Activated naive CD8-positive, alpha-beta T cell treated with anti-CD3 and anti-CD28 coated beads for 36 hours (primary cell): Measurements from ENCODE around the gene STRIP1. TPM values are rescaled to one million over a fixed set of nuclear protein-coding genes. Genes with fewer than 3 reads are reported as not detected.
A peak's percentile ranks its signal among the peaks of the same experiment; 100 is the strongest.

Source experiments
- DNase-seq: peaks from one replicate; pipeline ENCODE4 v3.0.0; 2021
- H3K27ac Mint-ChIP-seq: one replicate; pipeline ENCODE4 v1.8.0; 2022; ENCODE audit warnings: mild to moderate bottlenecking, moderate library complexity, mixed read lengths
- H3K27me3 Mint-ChIP-seq: one replicate; pipeline ENCODE4 v1.8.0; 2022; ENCODE audit warnings: mild to moderate bottlenecking, mixed read lengths
- H3K36me3 Mint-ChIP-seq: one replicate; pipeline ENCODE4 v1.8.0; 2021; ENCODE audit warnings: mild to moderate bottlenecking, mixed read lengths
- H3K4me1 Mint-ChIP-seq: one replicate; pipeline ENCODE4 v1.8.0; 2021; ENCODE audit warnings: mixed read lengths
- H3K4me3 Mint-ChIP-seq: one replicate; pipeline ENCODE4 v1.8.0; 2022; ENCODE audit warnings: mild to moderate bottlenecking, moderate library complexity, mixed read lengths
- H3K9me3 Mint-ChIP-seq: one replicate; pipeline ENCODE4 v1.8.0; 2022; ENCODE audit warnings: mixed read lengths
- total RNA-seq, 2 experiments: library from RNA; stranded (reverse); gene quantifications; one replicate each; pipeline ENCODE4 v1.2.3, GENCODE V29; 2021

STRIP1 gene
- total RNA-seq, result 10 to 100 TPM; 29.9 to 31.8 TPM

DNA sequence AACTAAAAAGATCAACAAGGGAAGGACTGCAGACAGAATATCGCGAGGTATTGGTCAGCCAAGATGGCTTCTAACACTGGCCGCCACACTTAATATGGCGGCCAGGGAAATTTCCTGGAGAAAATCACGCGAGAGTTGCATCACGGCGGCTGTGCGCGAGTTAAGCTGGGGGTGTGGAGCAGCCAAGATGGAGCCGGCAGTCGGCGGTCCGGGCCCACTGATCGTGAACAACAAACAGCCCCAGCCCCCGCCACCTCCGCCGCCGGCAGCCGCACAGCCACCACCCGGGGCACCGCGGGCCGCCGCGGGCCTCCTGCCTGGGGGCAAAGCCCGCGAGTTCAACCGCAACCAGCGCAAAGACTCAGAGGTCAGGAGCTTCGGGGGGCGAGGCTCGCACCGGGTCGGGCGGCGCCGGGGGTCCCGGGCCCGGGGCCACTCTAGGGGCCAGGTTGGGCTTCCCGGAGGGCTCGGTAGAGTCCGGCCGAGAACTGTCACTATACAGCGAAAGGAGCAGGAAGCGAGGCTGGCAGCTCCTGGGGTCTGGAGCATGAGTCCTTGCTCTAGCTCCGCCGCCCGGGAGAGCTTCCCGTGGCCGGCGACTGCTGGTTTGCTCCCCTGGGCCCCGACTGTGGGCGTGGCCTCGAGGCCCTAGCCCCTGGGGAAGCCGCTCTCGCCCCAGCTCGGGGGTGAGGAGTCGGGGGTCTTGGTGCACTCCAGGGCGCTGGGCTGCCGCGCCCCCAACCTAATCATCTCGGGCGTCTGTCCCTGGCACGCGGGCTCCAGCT, at the start of gene STRIP1:
STRIP1 (plus strand) TSS at position 174 of the 785 bp plus-strand sequence; CDS start at position 188, 14 bp downstream.
- Mint-ChIP-seq H3K27ac (peak within 1 kb of the TSS; percentile 87), H3K4me1 (peaks cover 41% of the 10 kb centered on the region), H3K4me3 (peak within 1 kb of the TSS; percentile 94), H3K9me3 (no peaks in the 10 kb centered on the region), H3K36me3 (peaks cover 9% of the 10 kb centered on the region), H3K27me3 (no peaks in the 10 kb centered on the region)
- DNase-seq, result peak; percentile 91

DNA sequence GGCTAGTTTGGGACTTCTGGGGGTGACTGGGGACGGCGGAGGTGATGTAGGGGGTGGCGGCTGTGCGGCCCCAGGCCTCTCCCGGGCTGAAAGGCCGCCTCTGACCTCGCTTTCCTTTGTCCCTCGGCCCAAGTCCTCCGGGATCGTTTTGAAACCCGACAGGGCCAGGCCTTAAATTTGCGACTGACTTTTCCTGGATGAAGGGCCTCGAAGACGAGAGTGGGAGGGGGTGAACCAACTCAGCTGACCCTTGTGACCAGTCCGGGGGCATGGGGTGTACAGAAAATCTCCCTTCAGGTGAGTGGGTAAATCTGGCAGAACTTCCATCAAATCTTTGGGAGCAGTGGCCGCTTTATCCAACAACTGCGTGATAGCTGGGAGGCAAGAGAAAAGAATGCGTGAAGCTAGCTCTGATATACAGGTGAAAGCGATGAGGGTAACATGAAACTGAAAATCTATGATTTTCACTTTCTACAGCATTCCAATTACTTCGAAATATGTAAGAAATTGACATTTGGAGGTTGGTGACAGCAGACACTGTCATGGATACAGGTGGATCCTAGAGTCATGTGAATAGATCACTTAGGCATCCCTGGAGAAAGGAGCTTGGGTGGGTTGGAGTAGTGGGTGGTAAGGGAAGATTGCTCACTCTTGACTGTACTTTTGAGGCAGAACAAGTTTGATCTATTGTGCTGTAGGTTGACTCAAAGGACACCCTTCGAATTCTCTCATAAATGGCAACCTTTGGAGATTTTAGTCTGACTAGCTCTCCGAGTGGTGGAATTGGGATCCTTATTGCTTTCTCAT, 49.0 kb upstream of the STRIP1 start:
- H3K27me3 Mint-ChIP-seq, result no peaks in the 10 kb centered on the region
- peak overlapping the region; percentile 94 for H3K27ac Mint-ChIP-seq
- no peaks in the 10 kb centered on the region for H3K9me3 Mint-ChIP-seq
- peaks cover 41% of the 10 kb centered on the region for H3K4me1 Mint-ChIP-seq
- DNase-seq, result no peak
- H3K4me3 Mint-ChIP-seq, result peak overlapping the region; percentile 99
- peaks cover 19% of the 10 kb centered on the region for H3K36me3 Mint-ChIP-seq

DNA sequence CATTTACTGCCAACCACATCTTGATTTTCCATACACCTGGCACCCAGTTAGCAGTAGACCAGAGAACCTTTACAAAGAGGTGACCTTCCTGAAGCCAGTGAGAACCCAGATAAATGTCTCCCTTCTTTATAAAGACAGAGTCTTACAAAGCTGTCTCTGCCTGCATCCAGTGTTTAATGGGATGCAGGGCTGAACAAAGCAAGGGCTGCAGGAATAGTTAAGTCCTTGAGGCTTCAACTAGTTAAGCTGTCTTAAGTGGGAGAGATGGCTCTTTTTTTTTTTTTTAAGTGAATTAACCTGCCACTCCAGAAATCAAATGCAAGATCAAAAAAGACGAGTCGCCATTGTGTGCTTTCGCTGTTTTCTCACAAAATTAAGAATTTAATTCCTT, 48.4 kb upstream of the STRIP1 start:
- Mint-ChIP-seq H3K36me3 (peaks cover 19% of the 10 kb centered on the region), H3K4me3 (peak overlapping the region; percentile 99), H3K9me3 (no peaks in the 10 kb centered on the region), H3K4me1 (peaks cover 44% of the 10 kb centered on the region), H3K27me3 (no peaks in the 10 kb centered on the region), H3K27ac (peak overlapping the region; percentile 94)
- no peak for DNase-seq

GRCh38 chr1:109988349-109988914, 46.0 kb upstream of the STRIP1 start:
- no peaks in the 10 kb centered on the region for H3K27me3 Mint-ChIP-seq
- peaks cover 24% of the 10 kb centered on the region for H3K36me3 Mint-ChIP-seq
- DNase-seq, result no peak
- H3K9me3 Mint-ChIP-seq, result no peaks in the 10 kb centered on the region
- peaks cover 55% of the 10 kb centered on the region for H3K4me1 Mint-ChIP-seq
- no peak overlapping the region for H3K27ac Mint-ChIP-seq
- H3K4me3 Mint-ChIP-seq, result no peak overlapping the region

DNA sequence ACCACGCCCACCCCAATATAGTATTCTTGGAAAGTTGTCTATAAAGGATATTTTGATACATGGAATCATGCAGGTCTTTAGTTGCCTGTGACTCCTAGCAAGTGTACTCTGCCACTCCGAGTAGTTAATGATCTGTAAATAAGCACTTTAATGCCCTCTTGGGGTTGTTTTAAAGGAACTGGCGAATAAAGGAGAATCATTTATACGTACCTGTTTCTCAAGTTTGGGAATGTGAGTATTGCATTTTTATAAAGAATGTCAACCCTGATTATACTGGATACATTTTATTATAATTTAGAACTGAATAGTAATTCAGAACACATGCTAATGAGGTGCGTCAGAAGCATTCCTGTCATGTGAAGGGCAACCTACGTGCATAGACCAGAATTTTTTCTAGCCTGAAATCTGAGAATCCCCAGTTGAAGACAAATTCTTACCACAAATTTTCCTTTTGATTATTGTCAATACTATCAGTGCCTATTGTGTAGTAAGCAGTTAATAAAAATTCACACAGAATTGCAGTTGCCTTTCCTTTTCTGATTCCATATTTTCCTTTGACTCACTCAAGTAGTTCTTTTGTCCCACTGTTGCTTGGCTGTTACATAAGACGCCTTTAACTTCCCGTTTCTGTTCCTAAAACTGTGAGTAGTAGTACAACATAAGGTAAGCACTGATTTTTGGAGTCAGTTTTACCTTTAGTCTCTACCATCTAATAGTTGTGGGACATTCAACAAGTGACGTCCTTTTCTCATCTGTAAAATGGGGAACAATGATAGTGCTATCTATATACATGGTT, 44.7 kb upstream of the STRIP1 start:
- no peaks in the 10 kb centered on the region for H3K9me3 Mint-ChIP-seq
- peaks cover 23% of the 10 kb centered on the region for H3K36me3 Mint-ChIP-seq
- no peak overlapping the region for H3K4me3 Mint-ChIP-seq
- H3K4me1 Mint-ChIP-seq, result peaks cover 59% of the 10 kb centered on the region
- no peaks in the 10 kb centered on the region for H3K27me3 Mint-ChIP-seq
- no peak overlapping the region for H3K27ac Mint-ChIP-seq
- DNase-seq, result no peak

- Mint-ChIP-seq H3K27ac (no peak overlapping the region), H3K9me3 (no peaks in the 10 kb centered on the region), H3K4me3 (no peak overlapping the region), H3K27me3 (no peaks in the 10 kb centered on the region), H3K36me3 (peaks cover 22% of the 10 kb centered on the region), H3K4me1 (peaks cover 59% of the 10 kb centered on the region)
- DNase-seq, result no peak
Measured at GRCh38 chr1:109990302-109990653, 44.1 kb upstream of the STRIP1 start.

- peaks cover 49% of the 10 kb centered on the region for H3K4me1 Mint-ChIP-seq
Measured at GRCh38 chr1:109991400-109991925, 43.0 kb upstream of the STRIP1 start.

DNA sequence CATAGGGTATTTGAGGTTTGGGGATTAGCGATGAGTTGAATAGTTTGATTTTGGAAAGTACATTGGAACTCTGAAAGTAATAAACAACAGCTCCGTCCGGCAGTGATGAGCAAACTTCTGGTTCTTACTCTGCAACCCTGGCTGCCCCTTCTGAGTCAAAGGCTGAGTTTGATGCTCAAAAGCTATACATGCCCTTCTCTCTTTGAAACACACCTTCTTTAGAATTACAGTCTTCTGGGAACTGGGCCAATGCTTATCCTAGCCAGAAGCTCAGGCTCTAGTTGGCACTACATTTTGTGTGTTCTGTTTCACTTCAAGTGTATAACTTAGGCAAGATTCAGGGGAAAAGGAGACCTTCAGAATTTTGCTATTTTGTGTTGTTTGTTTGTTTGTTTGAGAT, 40.5 kb upstream of the STRIP1 start:
- peaks cover 26% of the 10 kb centered on the region for H3K4me1 Mint-ChIP-seq
- no peak overlapping the region for H3K27ac Mint-ChIP-seq
- H3K36me3 Mint-ChIP-seq, result peaks cover 5% of the 10 kb centered on the region
- no peak for DNase-seq
- H3K4me3 Mint-ChIP-seq, result no peak overlapping the region
- no peaks in the 10 kb centered on the region for H3K9me3 Mint-ChIP-seq
- no peaks in the 10 kb centered on the region for H3K27me3 Mint-ChIP-seq

More at GRCh38 chr1:109991400-109991925, 43.0 kb upstream of the STRIP1 start:
- Mint-ChIP-seq H3K27me3 (no peaks in the 10 kb centered on the region), H3K4me3 (no peak overlapping the region), H3K27ac (no peak overlapping the region), H3K36me3 (peaks cover 16% of the 10 kb centered on the region), H3K9me3 (no peaks in the 10 kb centered on the region)
- no peak for DNase-seq

GRCh38 chr1:109994654-109995053, 39.8 kb upstream of the STRIP1 start:
- Mint-ChIP-seq H3K9me3 (no peaks in the 10 kb centered on the region), H3K27ac (no peak overlapping the region), H3K27me3 (no peaks in the 10 kb centered on the region), H3K4me3 (no peak overlapping the region), H3K36me3 (peaks cover 5% of the 10 kb centered on the region), H3K4me1 (peaks cover 24% of the 10 kb centered on the region)
- DNase-seq, result no peak

DNA sequence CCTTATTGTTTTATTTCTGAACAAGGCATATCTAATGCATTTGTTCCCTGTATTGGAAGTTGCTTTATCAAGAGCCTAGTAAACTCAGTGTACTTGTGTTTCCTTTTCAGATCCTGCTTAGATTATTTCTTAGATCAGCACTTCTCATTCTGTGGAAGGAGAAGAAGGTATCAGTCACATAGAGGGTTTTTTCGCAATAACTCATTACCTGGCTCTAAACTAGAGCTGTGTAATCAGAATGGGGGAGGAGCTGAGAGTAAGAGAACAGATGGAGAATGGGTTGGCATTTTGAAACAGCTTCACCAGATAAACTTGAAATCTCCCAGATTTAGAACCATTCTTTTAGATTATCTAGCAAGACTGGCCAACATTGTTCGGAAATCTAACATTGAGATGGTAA, 38.9 kb upstream of the STRIP1 start:
- no peaks in the 10 kb centered on the region for H3K9me3 Mint-ChIP-seq
- no peaks in the 10 kb centered on the region for H3K27me3 Mint-ChIP-seq
- peaks cover 20% of the 10 kb centered on the region for H3K4me1 Mint-ChIP-seq
- no peak overlapping the region for H3K27ac Mint-ChIP-seq
- H3K4me3 Mint-ChIP-seq, result no peak overlapping the region
- peaks cover 5% of the 10 kb centered on the region for H3K36me3 Mint-ChIP-seq
- DNase-seq, result no peak

DNA sequence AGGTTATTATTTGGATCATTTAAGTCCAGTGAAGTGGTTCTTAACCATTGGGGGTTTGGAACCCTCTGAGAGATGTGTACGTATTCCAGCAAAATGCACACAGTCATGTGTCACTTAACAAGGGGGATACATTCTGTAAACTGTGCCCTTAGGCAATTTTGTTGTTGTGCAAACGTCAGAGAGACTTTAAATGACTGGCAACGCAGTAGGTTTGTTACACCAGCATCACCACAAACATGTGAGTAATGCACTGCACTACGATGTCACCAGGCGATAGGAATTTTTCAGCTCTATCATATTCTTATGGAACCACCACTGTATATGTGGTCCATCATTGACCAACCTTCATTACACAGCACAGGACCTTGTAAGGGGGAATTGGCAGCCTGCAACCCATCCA, 37.9 kb upstream of the STRIP1 start:
- Mint-ChIP-seq H3K27me3 (no peaks in the 10 kb centered on the region), H3K27ac (no peak overlapping the region), H3K36me3 (peaks cover 2% of the 10 kb centered on the region), H3K4me1 (peaks cover 14% of the 10 kb centered on the region), H3K9me3 (no peaks in the 10 kb centered on the region), H3K4me3 (no peak overlapping the region)
- no peak for DNase-seq

DNA sequence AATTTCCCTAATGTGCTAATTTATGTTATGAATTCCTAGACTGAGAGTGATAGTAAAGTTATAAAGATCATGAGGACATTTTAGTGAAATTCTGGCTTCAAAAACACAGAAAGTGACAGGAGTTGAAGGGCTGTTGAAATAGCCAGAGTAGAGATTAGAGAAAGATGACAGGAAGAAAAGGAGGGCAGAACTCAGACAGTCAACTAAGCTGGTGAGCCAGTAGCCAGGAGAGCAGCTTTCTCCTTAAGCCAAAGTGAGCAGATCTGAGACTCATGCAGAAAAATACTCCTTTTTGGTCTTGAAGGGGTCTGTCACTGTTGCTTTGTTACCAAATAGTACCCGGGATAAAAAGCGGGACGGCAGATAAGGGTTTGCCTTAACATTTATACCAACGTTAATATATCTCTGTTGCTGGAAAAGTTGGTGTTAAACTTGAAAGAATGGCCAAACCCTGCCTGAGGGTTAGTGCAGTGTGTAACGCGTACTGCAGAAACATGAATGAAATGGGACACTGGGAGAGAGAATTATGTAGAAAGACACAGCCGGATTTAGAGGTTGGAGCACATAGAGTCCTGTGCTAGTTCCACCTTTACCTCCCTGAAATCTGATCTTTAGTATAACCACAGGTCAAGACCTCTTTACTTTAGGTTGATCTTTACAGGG, 37.1 kb upstream of the STRIP1 start:
- Mint-ChIP-seq H3K9me3 (no peaks in the 10 kb centered on the region), H3K4me1 (peaks cover 9% of the 10 kb centered on the region), H3K27me3 (no peaks in the 10 kb centered on the region), H3K36me3 (no peaks in the 10 kb centered on the region), H3K27ac (no peak overlapping the region), H3K4me3 (no peak overlapping the region)
- DNase-seq, result no peak

DNA sequence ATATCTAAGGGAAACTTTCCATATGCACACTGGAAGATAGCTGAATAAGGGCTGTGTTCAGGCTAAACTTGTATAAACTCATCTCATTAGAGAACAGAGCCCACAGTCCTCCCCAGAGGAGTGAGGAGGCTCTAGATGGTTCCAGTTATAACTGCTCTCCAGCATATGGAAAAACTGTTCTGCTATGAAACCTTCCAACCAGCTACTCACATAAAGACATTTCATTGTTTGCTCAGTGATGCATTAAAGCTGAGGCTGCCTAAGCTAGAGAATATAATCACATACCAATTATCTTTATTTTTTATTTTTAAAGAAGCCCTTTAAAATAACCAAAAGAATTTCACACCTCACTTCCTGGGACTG, 36.6 kb upstream of the STRIP1 start:
- Mint-ChIP-seq H3K27ac (no peak overlapping the region), H3K36me3 (no peaks in the 10 kb centered on the region), H3K4me3 (no peak overlapping the region), H3K9me3 (no peaks in the 10 kb centered on the region), H3K4me1 (peaks cover 11% of the 10 kb centered on the region), H3K27me3 (no peaks in the 10 kb centered on the region)
- no peak for DNase-seq

DNA sequence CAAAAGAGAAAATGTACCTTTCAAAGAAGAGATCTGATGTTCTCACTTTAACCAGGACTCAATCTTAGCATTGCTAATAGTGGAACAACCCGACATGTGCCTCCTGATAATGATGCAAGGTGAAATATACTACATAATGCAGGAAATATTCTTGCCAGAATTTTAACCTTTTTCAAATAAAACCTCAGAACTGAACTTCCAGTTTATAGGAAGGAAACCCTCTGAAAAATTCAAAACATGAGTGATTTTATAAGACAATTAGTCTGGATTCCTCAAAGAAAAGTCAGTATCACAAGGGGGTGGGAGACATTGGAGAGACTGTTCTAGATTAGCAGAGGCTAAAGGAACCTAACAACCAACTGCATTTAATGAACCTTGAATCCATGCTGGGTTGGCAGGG, 31.7 kb upstream of the STRIP1 start:
- no peaks in the 10 kb centered on the region for H3K27me3 Mint-ChIP-seq
- no peak for DNase-seq
- H3K4me3 Mint-ChIP-seq, result no peak overlapping the region
- peaks cover 6% of the 10 kb centered on the region for H3K36me3 Mint-ChIP-seq
- no peaks in the 10 kb centered on the region for H3K9me3 Mint-ChIP-seq
- H3K4me1 Mint-ChIP-seq, result peaks cover 21% of the 10 kb centered on the region
- no peak overlapping the region for H3K27ac Mint-ChIP-seq
